PC-9 (cell line): ENCODE results near the gene CEP76.

Source experiments
- CTCF ChIP-seq: fragments of 200-600 bp; sonication (generic); conservative IDR thresholded peaks from 2 replicates; pipeline ENCODE4 v1.6.1; 2017; ENCODE audit warnings: mixed run types, antibody characterized with exemption, mild to moderate bottlenecking, moderate library complexity
- EZH2 ChIP-seq: fragments of 200-600 bp; sonication (generic); IDR thresholded peaks from 2 replicates; pipeline ENCODE4 v1.8.0; 2017; ENCODE audit warnings: antibody characterized with exemption, low read depth

- TF ChIP-seq CTCF (no peak), EZH2 (no peak)
Measured at GRCh38 chr18:12748671-12749070, 46.1 kb upstream of the CEP76 start.
